Left lung (tissue), 10 donors: Measurements from ENCODE around the gene ITIH1. TPM values are rescaled to one million over a fixed set of nuclear protein-coding genes. Genes with fewer than 3 reads are reported as not detected.

ENCODE experiments used
- ATAC-seq: fragments of 200-7000 bp; cut with Tn5 transposase; one replicate; pipeline ENCODE4 v1.9.1; 2020; ENCODE audit warnings: moderate library complexity
- DNase-seq, 4 donors: peaks; one replicate each; pipeline ENCODE4 v3.0.0-alpha.2; 2013 to 2020
- H3K27ac ChIP-seq, 2 donors: fragments of 200-600 bp; sonication (generic) in 1 of 2; one replicate each; pipeline versions ENCODE4 v1.5.0 to v1.8.0; 2020 to 2021
- H3K27me3 ChIP-seq, 2 donors: fragments of 200-600 bp; sonication (generic) in 1 of 2; one replicate each; pipeline versions ENCODE4 v1.5.0 to v1.8.0; 2020 to 2021
- H3K36me3 ChIP-seq, 2 donors: fragments of 200-600 bp; sonication (generic) in 1 of 2; one replicate each; pipeline versions ENCODE4 v1.5.0 to v1.8.0; 2020 to 2021
- H3K4me1 ChIP-seq, 2 donors: fragments of 200-600 bp; one replicate each; pipeline ENCODE4 v1.8.0; 2021
- H3K4me3 ChIP-seq, 2 donors: fragments of 200-600 bp; sonication (generic) in 1 of 2; one replicate each; pipeline versions ENCODE4 v1.5.0 to v1.8.0; 2020 to 2021; ENCODE audit warnings: mild to moderate bottlenecking in 1 of 2
- H3K9me3 ChIP-seq, 2 donors: fragments of 200-600 bp; sonication (generic) in 1 of 2; one replicate each; pipeline versions ENCODE4 v1.5.0 to v1.8.0; 2020 to 2021
- CTCF ChIP-seq, 2 donors: fragments of 200-600 bp; sonication (generic) in 1 of 2; IDR thresholded peaks; one replicate each; pipeline versions ENCODE4 v1.5.0 to v1.8.0; 2021; ENCODE audit warnings: antibody characterized with exemption in 2 of 2
- intact Hi-C, 2 donors: fragments of 100-400 bp; cut with DNase I; formaldehyde crosslinking; loops; one replicate each; pipeline versions ENCODE4 v1.11.2 to v1.14.2; 2022
- polyA plus RNA-seq, 6 donors: library from polyadenylated mRNA; unstranded; fragments of 120-200 nt; gene quantifications; one replicate each; pipeline ENCODE4 v1.2.1, GENCODE V29; 2013; ENCODE audit not compliant: insufficient read length in 6 of 6
- total RNA-seq, 2 donors: library from RNA; stranded (reverse); fragmentation: NEBNext Ultra II Directional; extraction: Animal tissue kit (Norgen Biotek cat#: 25700); gene quantifications; one replicate each; pipeline ENCODE4 v1.2.1, GENCODE V29; 2021
- donor health status: DM: no; HTN: yes; CAD: no.
- donor health status: DM: no; HTN: no; CAD: no.

ITIH1 gene
- total and polyA plus RNA-seq, 8 donors: 0.18 to 0.61 (median 0.45) TPM; not detected in 4

GRCh38 chr3:52771334-52771681, 6.1 kb upstream of the ITIH1 start:
- ATAC-seq: peak; percentile 16
- intact Hi-C loops: no loop called here

GRCh38 chr3:52771702-52772101, 5.7 kb upstream of the ITIH1 start:
- TF ChIP-seq CTCF (IDR thresholded peaks at IDR 0.05): no peak
- Histone ChIP-seq H3K36me3 (peaks cover 0 to 14% of the 10 kb centered on the region in 2 donors), H3K27me3 (no peaks in the 10 kb centered on the region), H3K4me1 (peaks cover 11 to 12% of the 10 kb centered on the region in 2 donors), H3K27ac (peak overlapping the region in 1 of 2 donors; percentile 85), H3K4me3 (peak overlapping the region in 1 of 2 donors; percentile 77), H3K9me3 (no peaks in the 10 kb centered on the region)
- DNase-seq (no peak), ATAC-seq (no peak)
- intact Hi-C loops: no loop called here

More at GRCh38 chr3:52771334-52771681, 6.1 kb upstream of the ITIH1 start:
- peaks cover 0 to 18% of the 10 kb centered on the region in 2 donors for H3K36me3 ChIP-seq
- H3K4me1 ChIP-seq: peaks cover 11 to 12% of the 10 kb centered on the region in 2 donors
- H3K4me3 ChIP-seq: peak overlapping the region; percentile 77 to 95
- peak overlapping the region; percentile 82 to 85 for H3K27ac ChIP-seq
- H3K27me3 ChIP-seq: no peaks in the 10 kb centered on the region
- no peak for TF ChIP-seq CTCF (IDR thresholded peaks at IDR 0.05)
- no peaks in the 10 kb centered on the region for H3K9me3 ChIP-seq
- no peak for DNase-seq

- TF ChIP-seq CTCF (IDR thresholded peaks at IDR 0.05): no peak
- Histone ChIP-seq H3K36me3 (no peaks in the 10 kb centered on the region), H3K27me3 (no peaks in the 10 kb centered on the region), H3K9me3 (no peaks in the 10 kb centered on the region), H3K27ac (no peak overlapping the region), H3K4me1 (peaks cover 11 to 12% of the 10 kb centered on the region in 2 donors), H3K4me3 (no peak overlapping the region)
- DNase-seq (peak in 1 of 4 donors; percentile 41), ATAC-seq (no peak)
- intact Hi-C loops: no loop called here
Measured at GRCh38 chr3:52773361-52774065, 3.9 kb upstream of the ITIH1 start.

GRCh38 chr3:52774066-52774713, 3.2 kb upstream of the ITIH1 start:
- no peaks in the 10 kb centered on the region for H3K27me3 ChIP-seq
- no peaks in the 10 kb centered on the region for H3K9me3 ChIP-seq
- no peak for TF ChIP-seq CTCF (IDR thresholded peaks at IDR 0.05)
- DNase-seq: peak in 2 of 4 donors; percentile 24 to 25
- ATAC-seq: no peak
- no peak overlapping the region for H3K4me3 ChIP-seq
- no peak overlapping the region for H3K27ac ChIP-seq
- no peaks in the 10 kb centered on the region for H3K36me3 ChIP-seq
- peaks cover 11 to 13% of the 10 kb centered on the region in 2 donors for H3K4me1 ChIP-seq
- intact Hi-C loops: no loop called here
